NCI-H1105 (cell line): Measurements from ENCODE around the gene CEP112.
A peak's percentile ranks its signal among the peaks of the same experiment; 100 is the strongest.
"Not testable (repeated sequence)": the region's sequence is repeated elsewhere in the genome, so short reads cannot be mapped to it uniquely, and the experiment has no call there.

Experiments
- DNase-seq: peaks from one replicate; lab custom pipeline; 2025; lab: John Stamatoyannopoulos, UW

The CEP112 gene

DNA sequence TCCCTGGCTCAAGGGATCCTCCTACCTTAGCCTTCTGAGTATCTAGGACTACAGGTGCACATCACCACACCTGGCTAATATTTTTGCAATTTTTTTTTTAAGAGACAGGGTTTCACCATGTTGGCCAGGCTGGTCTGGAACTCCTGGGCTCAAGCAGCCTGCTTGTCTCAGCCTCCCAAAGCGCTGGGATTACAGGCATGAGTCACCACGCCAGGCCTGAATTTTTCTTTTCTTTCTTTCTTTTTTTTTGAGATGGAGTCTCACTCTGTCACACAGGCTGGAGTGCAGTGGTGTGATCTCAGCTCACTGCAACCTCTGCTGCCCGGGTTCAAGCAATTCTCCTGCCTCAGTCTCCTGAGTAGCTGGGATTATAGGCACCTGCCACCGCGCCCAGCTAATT is 510.2 kb downstream of the CEP112 start:
- DNase-seq, result not testable (repeated sequence)

DNA sequence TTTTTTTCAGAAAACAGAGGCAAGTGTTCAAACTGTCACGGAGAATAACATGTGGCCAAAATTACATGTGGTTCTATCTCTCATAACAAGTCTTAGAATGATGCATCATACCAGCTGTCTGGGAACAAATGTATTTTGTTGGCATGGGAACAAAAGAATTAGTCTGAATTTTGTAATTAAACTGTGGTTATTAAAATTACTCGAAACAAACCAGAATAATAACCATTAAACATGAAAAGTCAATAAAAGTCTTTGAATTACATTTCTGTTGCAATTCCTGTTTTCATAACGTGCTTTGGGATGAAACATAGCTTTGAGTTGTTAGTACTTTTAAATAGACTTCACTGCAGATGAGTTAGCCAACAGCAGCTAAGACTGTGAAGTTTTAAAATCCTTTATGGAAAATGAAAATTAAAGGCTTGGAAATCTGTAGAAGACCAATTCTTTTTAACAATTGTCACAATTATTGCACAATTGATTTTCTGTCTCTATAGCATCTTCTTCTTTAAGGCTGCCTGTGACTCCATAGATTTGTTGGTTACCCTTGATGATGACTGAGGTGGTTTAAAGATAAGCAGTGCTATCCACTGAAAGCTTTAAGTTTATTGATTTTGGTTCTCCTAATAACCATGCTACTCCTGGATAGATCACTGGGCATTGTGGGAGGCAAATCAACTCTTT is 512.6 kb downstream of the CEP112 start:
- DNase-seq, result no peak

- DNase-seq, result no peak
Measured at GRCh38 chr17:65678546-65678945, 513.4 kb downstream of the CEP112 start.

GRCh38 chr17:65677932-65678331 is 514.0 kb downstream of the CEP112 start:
- no peak for DNase-seq

- no peak for DNase-seq
Measured at GRCh38 chr17:65674246-65675045, 517.5 kb downstream of the CEP112 start.

DNA sequence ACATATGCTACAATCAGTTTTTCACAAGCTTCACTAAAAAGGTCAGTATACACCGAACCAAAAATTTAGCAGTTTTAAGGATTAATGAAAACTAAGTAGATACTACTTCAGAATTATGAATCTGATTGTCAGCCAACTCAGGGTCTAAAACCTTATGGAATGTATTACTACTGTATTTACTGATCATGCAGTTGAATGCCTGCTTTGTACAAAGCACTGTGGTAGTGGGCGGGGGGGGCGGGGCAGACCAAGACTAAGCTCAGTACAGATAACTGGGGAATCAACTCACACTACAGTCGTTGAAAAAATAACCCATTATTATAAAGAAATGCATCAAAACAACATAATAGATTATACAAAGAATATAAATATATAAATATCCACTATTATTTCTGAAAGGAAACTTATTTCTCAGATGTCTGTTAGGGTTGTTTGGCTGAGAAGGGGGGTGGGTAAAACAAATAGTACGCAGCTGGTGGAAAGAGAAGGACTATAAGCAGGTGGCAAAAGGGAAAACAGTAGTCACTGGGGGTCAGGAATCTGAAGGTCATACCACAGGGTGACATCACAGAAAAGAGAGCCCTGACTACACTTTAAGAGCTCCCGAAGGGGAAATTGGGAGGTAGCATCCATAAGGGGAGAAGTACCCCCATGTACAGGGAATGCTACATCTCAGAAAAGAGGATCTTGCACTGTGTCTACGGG is 521.1 kb downstream of the CEP112 start:
- no peak for DNase-seq

- no peak for DNase-seq
Measured at GRCh38 chr17:65668211-65668610, 523.7 kb downstream of the CEP112 start.

- DNase-seq, result no peak
Measured at GRCh38 chr17:65667656-65668055, 524.3 kb downstream of the CEP112 start.

DNA sequence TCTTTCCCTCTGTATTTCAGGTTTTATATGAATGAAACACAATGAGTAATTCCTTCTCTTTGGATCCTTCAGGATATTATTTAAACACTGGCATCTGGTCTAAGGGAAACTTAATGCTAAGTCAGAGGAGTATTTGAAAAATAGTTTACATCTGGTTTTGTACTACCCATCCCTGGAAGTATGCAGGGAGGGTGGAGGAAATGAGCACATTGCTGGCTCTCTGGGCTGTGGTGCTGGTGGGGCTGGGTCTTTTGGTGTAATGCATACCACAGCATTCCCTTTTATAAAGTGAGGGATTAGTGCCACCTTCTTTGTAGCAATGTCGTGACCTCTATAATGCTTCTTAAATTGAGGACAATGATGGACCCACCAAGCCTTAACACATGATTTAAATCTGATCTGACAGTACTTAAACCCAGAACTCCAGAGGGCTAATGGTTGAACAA is 525.0 kb downstream of the CEP112 start:
- no peak for DNase-seq

GRCh38 chr17:65665966-65666365 is 526.0 kb downstream of the CEP112 start:
- no peak for DNase-seq

- no peak for DNase-seq
Measured at GRCh38 chr17:65664696-65665095, 527.2 kb downstream of the CEP112 start.

- no peak for DNase-seq
Measured at GRCh38 chr17:65664266-65664665, 527.7 kb downstream of the CEP112 start.

DNA sequence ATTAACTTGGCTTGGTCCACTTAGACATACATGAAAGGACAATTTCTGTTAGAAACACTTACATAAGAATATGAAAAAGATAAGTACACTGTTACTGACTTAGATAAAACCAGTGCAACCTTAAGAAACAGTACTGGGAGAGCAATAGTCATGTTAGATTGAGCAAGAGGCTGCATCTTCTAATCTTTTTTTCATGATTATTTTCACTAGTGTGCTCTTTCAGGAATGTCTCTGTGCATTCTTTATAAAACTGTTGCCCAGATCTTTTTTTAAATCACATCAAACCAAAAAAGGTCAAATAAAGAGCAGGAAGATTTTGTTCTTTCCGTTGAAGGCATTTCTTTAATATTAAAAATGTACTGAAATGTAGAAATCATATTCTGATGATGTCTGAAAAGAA is 529.7 kb downstream of the CEP112 start:
- DNase-seq, result no peak

- DNase-seq, result no peak
Measured at GRCh38 chr17:65660947-65661346, 531.0 kb downstream of the CEP112 start.

DNA sequence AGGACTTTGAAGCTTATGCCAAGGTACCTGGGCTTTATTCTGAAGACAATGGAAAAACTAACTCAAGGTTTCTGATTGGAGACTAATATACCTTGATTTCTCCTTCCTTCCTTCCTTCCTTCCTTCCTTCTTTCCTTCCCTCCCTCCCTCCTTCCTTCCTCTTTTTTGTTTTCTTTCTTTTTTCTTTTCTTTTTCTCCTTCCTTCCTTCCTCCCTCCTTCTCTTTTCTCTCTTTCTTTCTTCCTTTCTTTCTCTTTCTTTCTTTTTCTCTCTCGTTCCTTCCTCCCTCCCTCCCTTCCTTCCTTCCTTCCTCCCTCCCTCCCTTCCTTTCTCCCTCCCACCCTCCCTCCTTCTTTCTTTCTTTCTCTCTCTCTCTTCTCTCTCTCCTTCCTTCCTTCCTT is 531.9 kb downstream of the CEP112 start:
- DNase-seq, result no peak

DNA sequence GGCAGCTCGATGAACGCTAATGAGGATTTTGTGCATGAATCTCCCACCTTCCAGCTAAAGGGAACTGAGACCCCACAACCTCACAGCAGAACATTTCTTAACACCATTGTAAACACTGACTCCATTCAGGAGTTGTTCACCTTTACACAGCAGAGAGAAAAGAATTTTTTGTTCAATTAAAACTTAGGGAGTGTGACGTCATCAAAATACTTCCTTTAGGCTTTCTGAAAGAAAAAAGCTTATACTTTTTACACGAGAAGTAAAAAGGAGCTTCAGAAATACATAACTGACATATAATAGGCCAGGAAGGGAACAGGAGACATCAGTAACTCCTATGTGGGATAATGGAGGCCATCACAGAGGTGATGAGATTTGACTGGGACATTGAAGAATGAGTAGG is 532.4 kb downstream of the CEP112 start:
- no peak for DNase-seq

GRCh38 chr17:65657251-65657828 is 534.6 kb downstream of the CEP112 start:
- DNase-seq, result no peak

GRCh38 chr17:65656390-65657250 is 535.3 kb downstream of the CEP112 start:
- no peak for DNase-seq

DNA sequence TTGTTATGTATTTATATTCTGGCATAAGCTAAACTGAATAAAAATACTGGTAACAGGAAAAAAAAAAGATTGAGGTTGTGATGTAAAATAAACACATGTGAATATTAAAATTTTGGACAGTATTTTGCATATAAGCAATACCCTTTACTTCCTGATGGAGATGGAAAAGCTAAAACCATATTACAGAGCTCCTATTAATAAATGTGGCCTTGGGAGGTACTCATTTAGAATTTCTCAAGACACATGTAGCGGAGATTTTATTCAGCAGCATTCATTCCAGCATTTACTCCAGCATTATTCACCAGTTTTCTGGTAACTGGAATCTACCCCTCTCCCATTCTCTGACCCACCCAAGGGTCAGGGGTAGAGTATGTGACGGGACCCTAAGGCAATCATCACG is 536.2 kb downstream of the CEP112 start:
- DNase-seq, result no peak

- no peak for DNase-seq
Measured at GRCh38 chr17:65644545-65644944, 547.4 kb downstream of the CEP112 start.

GRCh38 chr17:65638221-65638975 is 553.5 kb downstream of the CEP112 start:
- peak; percentile 63 for DNase-seq
